Measurements from ENCODE around the gene ZNF541. TPM values are rescaled to one million over a fixed set of nuclear protein-coding genes. Genes with fewer than 3 reads are reported as not detected.
"Not testable (repeated sequence)": the region's sequence is repeated elsewhere in the genome, so short reads cannot be mapped to it uniquely, and the experiment has no call there.

ZNF541 gene
- total RNA-seq, 1 experiment from 2014 or later: 0.07 TPM

- no peak for TF ChIP-seq ZNF532 (CRISPR knock-in tag; IDR thresholded peaks at IDR 0.05; ENCODE audit: borderline replicate concordance)
These were observed 27.6 kb upstream of the ZNF541 start (continued) for GRCh38 chr19:47600246-47601179.

GRCh38 chr19:47599671-47600245, 26.8 kb upstream of the ZNF541 start:
- TF ChIP-seq PRDM15 (CRISPR knock-in tag; IDR thresholded peaks at IDR 0.05): peak; percentile 91
- peak overlapping the region; percentile 67 for H3K4me3 Mint-ChIP-seq
- H3K4me1 Mint-ChIP-seq: peaks cover 27% of the 10 kb centered on the region
- not testable (repeated sequence) for H3K9me3 Mint-ChIP-seq; DNase-seq (ENCODE audit: low spot score); H3K27me3 Mint-ChIP-seq (ENCODE audit: low read depth); H3K36me3 Mint-ChIP-seq
- peak overlapping the region; percentile 98 for H3K27ac Mint-ChIP-seq
- peak; percentile 2 for ATAC-seq
- ChIA-PET CTCF (interaction anchor here (0.7 to 2.8 kb wide), 12 partner anchors 9 to 1009 kb away, joined by 3 to 14 read pairs (median 4); partner anchors contain the start of genes BICRA, EHD2 and KPTN), POLR2A (interaction anchor here (0.7 to 3.2 kb wide), 7 partner anchors 9 to 1739 kb away, joined by 3 to 31 read pairs (median 5); partner anchors contain the start of genes BICRA and NAPA)

- H3K4me3 Mint-ChIP-seq: peak overlapping the region; percentile 67
- H3K4me1 Mint-ChIP-seq: peaks cover 27% of the 10 kb centered on the region
- no peaks in the 10 kb centered on the region for H3K36me3 Mint-ChIP-seq
- peak overlapping the region; percentile 98 for H3K27ac Mint-ChIP-seq
- peak; percentile 17 for ATAC-seq
- no peaks in the 10 kb centered on the region for H3K27me3 Mint-ChIP-seq (ENCODE audit: low read depth)
- H3K9me3 Mint-ChIP-seq: no peaks in the 10 kb centered on the region
- POLR2A ChIA-PET: interaction anchor here (0.5 to 3.2 kb wide), 7 partner anchors 10 to 166 kb away, joined by 3 to 31 read pairs (median 4); partner anchors contain the start of gene BICRA
- peak; percentile 76 for DNase-seq (ENCODE audit: low spot score)
- CTCF ChIA-PET: interaction anchor here (0.6 to 2.8 kb wide), 6 partner anchors 10 to 162 kb away, joined by 3 to 14 read pairs (median 4); partner anchors contain the start of genes BICRA and NAPA
- TF ChIP-seq FOXP1 (CRISPR knock-in tag; IDR thresholded peaks at IDR 0.05; ENCODE audit: borderline replicate concordance) (no peak), ZBTB43 (CRISPR knock-in tag; IDR thresholded peaks at IDR 0.05) (no peak), ATF1 (CRISPR knock-in tag; IDR thresholded peaks at IDR 0.05) (no peak), ZMAT4 (CRISPR knock-in tag; IDR thresholded peaks at IDR 0.05) (no peak), ATF6 (CRISPR knock-in tag; IDR thresholded peaks at IDR 0.05) (no peak), SP1 (CRISPR knock-in tag; conservative IDR thresholded peaks at IDR 0.05) (peak; percentile 54), PRRX2 (CRISPR knock-in tag; IDR thresholded peaks at IDR 0.05) (no peak), FOXJ3 (CRISPR knock-in tag; IDR thresholded peaks at IDR 0.05; ENCODE audit: borderline replicate concordance) (no peak), NFATC4 (CRISPR knock-in tag; IDR thresholded peaks at IDR 0.05) (no peak), ZNF317 (CRISPR knock-in tag; IDR thresholded peaks at IDR 0.05; ENCODE audit: borderline replicate concordance, low read depth) (no peak), ZSCAN18 (CRISPR knock-in tag; IDR thresholded peaks at IDR 0.05) (no peak)
These were observed 25.7 kb upstream of the ZNF541 start for GRCh38 chr19:47598407-47599349.
